Muscle of leg (tissue), 11 donors: ENCODE results near the gene TSSK2. TPM values are rescaled to one million over a fixed set of nuclear protein-coding genes. Genes with fewer than 3 reads are reported as not detected.

Experiments
- DNase-seq: peaks from one replicate; pipeline ENCODE4 v3.0.0; 2013
- H3K27ac ChIP-seq: one replicate; pipeline ENCODE4 v1.5.1; 2013; ENCODE audit warnings: mild to moderate bottlenecking, low read length, control low read depth
- H3K27me3 ChIP-seq: one replicate; pipeline ENCODE4 v1.6.1; 2013; ENCODE audit warnings: low read length; ENCODE audit not compliant: control insufficient read depth, insufficient read depth
- H3K36me3 ChIP-seq: one replicate; pipeline ENCODE4 v1.6.1; 2013; ENCODE audit warnings: low read length; ENCODE audit not compliant: control insufficient read depth, insufficient read depth
- H3K4me1 ChIP-seq: one replicate; pipeline ENCODE4 v1.6.1; 2013; ENCODE audit warnings: low read length; ENCODE audit not compliant: control insufficient read depth, insufficient read depth
- H3K4me3 ChIP-seq: one replicate; pipeline ENCODE4 v1.5.1; 2013; ENCODE audit warnings: low read length, control low read depth
- H3K9me3 ChIP-seq: replicated peaks from 2 replicates; pipeline ENCODE4 v1.6.1; 2013; ENCODE audit warnings: low read depth, low read length; ENCODE audit not compliant: control insufficient read depth
- WGBS: methylation state at CpG from one replicate; pipeline ENCODE4 v1.1.5; 2013; ENCODE audit warnings: missing lambda C conversion rate; ENCODE audit not compliant: insufficient coverage; 5-methylcytosine and 5-hydroxymethylcytosine counted together
- polyA plus RNA-seq, 8 donors: library from polyadenylated mRNA; unstranded; fragments of 120-200 nt; gene quantifications; one replicate each; pipeline versions ENCODE4 v1.2.1 to v1.2.3, GENCODE V29; 2013; ENCODE audit warnings: inconsistent platforms in 1 of 8, low replicate concordance in 1 of 8; ENCODE audit not compliant: insufficient read length in 8 of 8, insufficient read depth in 1 of 8
- total RNA-seq: library from RNA; stranded (reverse); fragments of 120-200 nt; gene quantifications from one replicate; pipeline ENCODE4 v1.2.4, GENCODE V29; 2013

The TSSK2 gene
- total and polyA plus RNA-seq, 9 donors, result 0.04 to 0.28 (median 0.20) TPM; not detected in 5

- WGBS, result 67% methylated on average over 1 of the region's 4 CpGs
- peak; percentile 23 for DNase-seq
- Histone ChIP-seq H3K4me1 (peaks cover 44% of the 10 kb centered on the region), H3K27me3 (no peaks in the 10 kb centered on the region), H3K9me3 (no peaks in the 10 kb centered on the region), H3K4me3 (no peak overlapping the region), H3K36me3 (peaks cover 16% of the 10 kb centered on the region), H3K27ac (peak overlapping the region; percentile 9)
Measured at GRCh38 chr22:19114984-19115552, 16.0 kb upstream of the TSSK2 start.

GRCh38 chr22:19115628-19116027 lies 15.5 kb upstream of the TSSK2 start:
- no peaks in the 10 kb centered on the region for H3K9me3 ChIP-seq
- H3K36me3 ChIP-seq, result peaks cover 20% of the 10 kb centered on the region
- no peak for DNase-seq
- no peak overlapping the region for H3K27ac ChIP-seq
- no peak overlapping the region for H3K4me3 ChIP-seq
- H3K4me1 ChIP-seq, result peaks cover 50% of the 10 kb centered on the region
- H3K27me3 ChIP-seq, result no peaks in the 10 kb centered on the region
- 80% methylated on average over 3 of the region's 4 CpGs for WGBS

- Histone ChIP-seq H3K4me1 (peaks cover 58% of the 10 kb centered on the region), H3K27me3 (no peaks in the 10 kb centered on the region), H3K9me3 (no peaks in the 10 kb centered on the region), H3K27ac (no peak overlapping the region), H3K4me3 (no peak overlapping the region), H3K36me3 (peaks cover 20% of the 10 kb centered on the region)
- no peak for DNase-seq
- 100% methylated on average over 1 of the region's 9 CpGs for WGBS
Measured at GRCh38 chr22:19117111-19117512, 14.0 kb upstream of the TSSK2 start.

DNA sequence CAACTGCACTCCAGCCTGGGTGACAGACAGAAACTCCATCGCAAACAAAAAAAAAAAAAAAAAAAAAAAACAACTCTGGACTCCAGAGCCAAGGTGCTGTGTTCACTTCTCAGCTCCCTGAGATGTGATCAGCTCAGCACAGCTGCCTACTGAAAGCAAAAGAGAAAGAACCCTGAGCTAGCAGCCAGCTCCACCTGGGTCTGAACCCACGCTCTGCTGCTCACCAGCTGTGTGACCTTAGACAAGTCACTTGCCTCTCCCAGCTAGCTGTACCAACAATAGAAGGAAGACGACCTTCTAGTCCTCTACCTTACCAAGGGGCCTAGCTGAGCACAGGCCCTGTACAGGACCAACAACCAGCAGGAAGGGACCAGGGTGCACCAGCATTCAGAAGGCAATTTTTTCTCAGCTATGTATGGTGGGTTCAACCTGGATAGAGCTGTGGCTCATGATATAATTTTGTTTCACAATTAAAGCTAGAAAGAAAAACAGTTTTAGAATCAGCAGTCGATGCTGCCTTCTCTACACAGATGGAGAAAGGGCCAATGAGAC lies 12.7 kb upstream of the TSSK2 start:
- Histone ChIP-seq H3K4me1 (peaks cover 63% of the 10 kb centered on the region), H3K27ac (no peak overlapping the region), H3K27me3 (no peaks in the 10 kb centered on the region), H3K36me3 (peaks cover 18% of the 10 kb centered on the region), H3K4me3 (no peak overlapping the region), H3K9me3 (no peaks in the 10 kb centered on the region)
- 67% methylated on average over 1 of the region's 4 CpGs for WGBS
- no peak for DNase-seq

GRCh38 chr22:19119949-19120348 lies 11.2 kb upstream of the TSSK2 start:
- WGBS, result 77% methylated on average over 8 of the region's 8 CpGs
- no peaks in the 10 kb centered on the region for H3K27me3 ChIP-seq
- peaks cover 17% of the 10 kb centered on the region for H3K36me3 ChIP-seq
- no peaks in the 10 kb centered on the region for H3K9me3 ChIP-seq
- H3K27ac ChIP-seq, result no peak overlapping the region
- peaks cover 55% of the 10 kb centered on the region for H3K4me1 ChIP-seq
- DNase-seq, result no peak
- H3K4me3 ChIP-seq, result no peak overlapping the region

DNA sequence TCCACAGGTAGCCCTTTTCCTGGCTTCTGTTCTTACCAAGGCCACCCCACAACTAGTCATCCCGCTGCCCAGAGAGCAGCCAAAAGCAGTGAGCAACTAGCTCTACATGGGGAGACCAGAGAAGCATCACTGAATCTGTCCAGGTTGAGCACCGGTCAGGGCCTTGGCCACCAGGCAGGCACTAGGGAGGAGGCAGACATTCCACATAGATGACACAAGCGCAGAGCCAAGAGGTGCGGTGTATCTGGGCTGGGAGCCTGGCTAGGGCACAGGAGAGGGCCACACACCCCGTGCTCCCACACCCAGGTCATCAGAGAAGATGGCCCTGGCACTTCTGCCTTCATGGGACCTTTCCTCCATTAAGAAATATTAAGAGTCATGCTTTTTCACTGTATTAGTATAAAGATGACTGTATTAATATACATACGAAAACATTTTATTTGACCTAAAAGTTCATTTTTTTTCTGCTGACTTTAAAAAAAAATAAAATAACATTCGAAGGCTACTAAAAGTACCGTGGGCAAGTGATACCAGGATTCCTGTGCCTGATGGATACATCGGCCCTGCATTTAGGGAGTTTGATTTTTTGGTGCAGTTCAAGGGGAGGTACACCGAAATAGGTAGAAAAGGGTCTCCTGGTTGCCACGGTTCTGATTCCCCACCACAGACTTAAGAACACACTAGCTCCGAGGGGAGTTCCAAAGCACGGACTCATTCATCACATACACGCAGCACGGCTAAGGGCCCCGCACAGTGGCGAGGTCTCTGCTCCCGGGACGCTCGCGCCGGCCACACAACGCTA lies 10.1 kb upstream of the TSSK2 start:
- H3K4me1 ChIP-seq, result peaks cover 46% of the 10 kb centered on the region
- H3K36me3 ChIP-seq, result peaks cover 17% of the 10 kb centered on the region
- DNase-seq, result no peak
- no peaks in the 10 kb centered on the region for H3K9me3 ChIP-seq
- no peaks in the 10 kb centered on the region for H3K27me3 ChIP-seq
- H3K27ac ChIP-seq, result peak overlapping the region; percentile 66
- H3K4me3 ChIP-seq, result peak overlapping the region; percentile 78
- WGBS, result 6% methylated on average over 13 of the region's 23 CpGs

DNA sequence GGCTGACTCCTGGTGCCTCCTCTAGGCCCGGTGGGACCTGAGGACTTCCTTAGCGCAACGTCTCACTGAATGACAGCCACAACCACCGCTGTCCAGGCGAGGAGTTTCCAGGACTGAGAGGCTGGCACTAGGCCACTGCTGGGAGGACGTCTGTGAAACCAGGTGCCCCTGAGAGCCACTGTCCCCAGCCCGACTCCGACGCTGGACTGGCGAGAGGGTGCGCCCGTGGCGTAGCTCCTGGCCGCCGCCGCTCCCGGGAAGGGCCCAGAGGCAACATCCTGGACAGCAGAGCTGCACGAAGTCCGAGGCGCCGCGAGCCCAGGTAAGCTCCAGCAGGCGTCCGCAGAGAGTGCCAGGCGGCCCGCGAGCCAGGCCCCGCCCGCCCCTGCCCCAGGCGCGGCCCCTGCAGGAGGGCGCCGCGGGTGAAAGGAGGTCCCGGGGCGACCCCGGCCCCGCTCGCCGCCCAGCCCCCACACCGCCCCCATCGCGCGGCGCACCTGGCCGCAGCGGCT lies 9.4 kb upstream of the TSSK2 start:
- no peaks in the 10 kb centered on the region for H3K27me3 ChIP-seq
- H3K4me1 ChIP-seq, result peaks cover 41% of the 10 kb centered on the region
- peak overlapping the region; percentile 85 for H3K27ac ChIP-seq
- no peaks in the 10 kb centered on the region for H3K9me3 ChIP-seq
- peaks cover 17% of the 10 kb centered on the region for H3K36me3 ChIP-seq
- peak; percentile 66 for DNase-seq
- WGBS, result under 1% methylated on average over 46 of the region's 47 CpGs
- peak overlapping the region; percentile 78 for H3K4me3 ChIP-seq

DNA sequence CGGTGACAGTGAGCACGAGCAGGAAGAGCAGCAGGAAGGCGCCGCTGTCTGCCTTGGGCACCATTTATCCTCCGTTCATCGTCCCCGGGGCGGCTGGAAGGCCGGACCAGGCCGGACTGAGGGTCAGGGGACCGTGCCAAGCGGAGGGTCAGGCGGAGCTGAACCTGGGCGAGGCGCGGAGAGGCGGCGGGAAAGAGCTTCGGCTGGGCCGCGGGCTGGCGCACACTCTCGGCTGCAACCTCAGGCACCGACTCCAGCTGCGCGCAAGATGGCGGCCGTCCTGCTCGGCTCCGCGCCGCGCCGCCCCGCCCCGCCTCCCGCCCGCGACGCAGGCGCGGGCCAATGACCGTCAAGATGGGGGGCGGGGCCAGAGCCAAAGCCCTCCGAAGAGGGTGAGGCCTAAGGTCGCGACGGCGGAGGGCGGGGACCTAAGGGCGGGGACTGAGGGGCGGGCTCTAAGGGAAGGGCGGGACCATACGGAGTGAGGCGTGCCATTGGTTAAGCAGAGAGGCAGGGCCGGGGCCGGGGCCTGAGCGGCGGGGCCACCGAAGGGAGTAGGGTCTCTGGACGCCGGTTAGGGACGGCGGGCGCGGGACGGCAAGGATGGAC lies 8.9 kb upstream of the TSSK2 start, which contains the start of gene DGCR2:
DGCR2 (minus strand) TSS at position 270 of the 609 bp plus-strand sequence; CDS start at position 64, 206 bp downstream.
- peak within 1 kb of the TSS; percentile 78 for H3K4me3 ChIP-seq
- H3K27me3 ChIP-seq, result no peaks in the 10 kb centered on the region
- peak; percentile 99 for DNase-seq
- H3K27ac ChIP-seq, result peak within 1 kb of the TSS; percentile 85
- peaks cover 37% of the 10 kb centered on the region for H3K4me1 ChIP-seq
- no peaks in the 10 kb centered on the region for H3K9me3 ChIP-seq
- under 1% methylated on average over 66 of the region's 67 CpGs for WGBS
- H3K36me3 ChIP-seq, result peaks cover 14% of the 10 kb centered on the region

- no peaks in the 10 kb centered on the region for H3K9me3 ChIP-seq
- no peak for DNase-seq
- 11% methylated on average over 22 of the region's 27 CpGs for WGBS
- peaks cover 36% of the 10 kb centered on the region for H3K4me1 ChIP-seq
- H3K4me3 ChIP-seq, result peak overlapping the region; percentile 46
- H3K27ac ChIP-seq, result no peak overlapping the region
- no peaks in the 10 kb centered on the region for H3K27me3 ChIP-seq
- H3K36me3 ChIP-seq, result peaks cover 14% of the 10 kb centered on the region
Measured at GRCh38 chr22:19122752-19123492, 8.2 kb upstream of the TSSK2 start.
